GM18873 (cell line): ENCODE measurements around the gene TMEM59L.

Source experiments
- ATAC-seq: cut with Tn5 transposase; IDR thresholded peaks from one replicate; pipeline ENCODE4 v1.9.1; 2021; ENCODE audit warnings: mild to moderate bottlenecking, moderate library complexity, moderate number of reproducible peaks; ENCODE audit not compliant: unreplicated experiment, low FRiP score

Gene TMEM59L

DNA sequence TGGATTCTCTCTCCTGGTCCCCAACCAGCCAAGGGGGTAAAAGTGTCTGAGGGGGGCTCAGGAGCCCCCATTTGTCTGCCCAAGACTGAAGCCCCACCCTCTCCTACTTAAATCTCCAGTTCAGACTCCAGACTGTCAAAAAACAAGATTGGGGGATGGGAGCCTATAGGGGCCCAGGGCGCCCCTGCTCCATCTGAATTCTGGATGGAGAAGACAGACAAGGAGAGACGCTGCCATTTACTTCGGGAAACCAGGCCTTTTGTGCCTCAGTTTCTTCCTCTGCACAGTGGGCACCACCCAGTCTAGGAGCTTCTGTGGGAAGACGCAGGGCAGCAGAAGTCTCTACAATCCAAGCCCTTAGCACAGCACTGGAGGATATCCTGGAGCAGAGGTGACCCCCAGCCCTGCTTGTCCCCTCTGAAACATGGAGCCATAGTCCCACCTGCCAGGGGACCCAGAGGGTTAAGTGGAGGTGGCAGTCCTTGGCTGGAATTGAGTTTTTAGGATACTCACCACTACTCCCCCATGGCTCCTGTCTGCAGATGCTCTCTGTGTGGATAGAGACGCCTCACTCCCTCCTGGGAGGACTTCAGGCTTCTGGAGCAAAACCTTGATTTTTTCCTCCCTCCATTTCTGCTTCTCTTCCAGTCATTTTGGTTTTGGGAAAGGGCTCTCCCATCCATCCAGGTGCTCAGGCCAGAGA, 4.4 kb upstream of the TMEM59L start:
- no peak for ATAC-seq

DNA sequence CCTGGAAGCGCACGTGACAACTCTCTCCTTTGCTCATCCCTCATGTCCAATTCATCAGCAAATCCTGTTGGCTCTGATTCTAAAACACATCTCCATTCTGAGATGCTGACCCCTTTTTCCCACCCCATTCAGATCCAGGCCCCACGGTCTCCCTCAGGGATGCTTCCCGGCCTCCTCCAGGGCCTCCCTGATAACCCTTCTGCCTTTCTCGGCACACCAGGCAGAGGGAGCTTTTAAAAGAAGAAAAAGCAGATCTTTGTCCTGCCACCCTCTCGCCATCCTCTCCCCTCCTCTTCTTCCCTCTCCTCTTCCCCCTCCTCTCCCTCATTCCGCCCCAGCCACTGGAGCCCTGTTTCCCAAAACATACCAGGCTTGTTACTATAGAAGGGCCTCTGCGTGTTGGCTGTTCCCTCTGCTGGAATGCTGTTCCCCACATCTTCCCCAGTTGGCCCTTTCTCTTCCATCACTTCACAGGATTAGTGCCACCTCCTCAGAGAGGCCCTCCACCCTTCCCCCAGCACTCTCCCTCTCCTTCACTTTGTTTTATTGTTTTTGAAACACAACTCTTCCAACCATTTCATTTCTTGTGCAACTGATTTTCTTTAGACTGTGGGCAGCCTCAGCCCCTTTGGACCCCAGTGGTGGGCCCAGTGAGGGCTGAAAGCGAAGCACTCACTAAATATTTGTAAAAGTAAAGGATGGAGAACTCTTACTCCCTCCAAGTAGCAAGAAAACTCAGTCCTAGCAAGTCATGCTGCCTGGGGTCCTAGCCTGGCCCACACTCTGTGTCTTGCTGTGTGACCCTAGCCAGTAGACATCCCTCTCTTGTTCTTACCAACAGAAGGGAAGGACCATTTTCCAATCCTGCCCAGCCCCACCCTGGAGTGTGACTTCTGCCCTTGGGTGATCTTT, 3.6 kb upstream of the TMEM59L start:
- no peak for ATAC-seq

DNA sequence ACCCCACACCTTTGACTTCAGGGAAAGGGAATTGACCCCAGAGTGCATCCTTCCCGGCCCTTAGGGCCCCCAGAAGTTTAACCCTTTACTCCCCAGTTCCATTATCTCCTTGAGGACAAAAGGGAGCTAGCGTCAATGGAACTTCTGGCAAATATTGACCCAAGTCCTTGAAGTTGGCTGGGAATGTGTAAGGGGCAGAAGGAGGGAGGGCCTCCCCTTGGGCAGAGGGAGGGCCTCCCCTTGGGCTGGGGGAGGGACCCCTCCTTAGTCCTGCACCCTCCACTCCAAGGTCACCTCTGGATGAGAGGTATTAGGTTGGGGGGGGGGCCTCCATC, 3.0 kb upstream of the TMEM59L start:
- ATAC-seq, result no peak

DNA sequence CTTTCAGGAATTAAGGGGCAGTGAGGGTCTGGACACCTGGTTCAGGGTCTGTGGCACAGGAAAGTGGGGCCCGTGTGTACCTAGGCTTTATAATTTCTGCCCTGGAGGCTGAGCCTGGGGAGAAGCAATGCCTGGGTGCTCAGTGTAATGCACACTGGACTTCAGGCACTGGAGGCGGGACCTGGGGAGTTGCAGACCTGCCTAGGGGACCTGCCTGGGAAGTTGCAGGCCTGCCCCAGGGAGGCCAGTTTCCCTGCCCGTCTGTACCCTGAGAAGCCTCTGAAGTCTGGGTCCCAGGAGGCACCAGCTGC, 2.5 kb upstream of the TMEM59L start:
- no peak for ATAC-seq

DNA sequence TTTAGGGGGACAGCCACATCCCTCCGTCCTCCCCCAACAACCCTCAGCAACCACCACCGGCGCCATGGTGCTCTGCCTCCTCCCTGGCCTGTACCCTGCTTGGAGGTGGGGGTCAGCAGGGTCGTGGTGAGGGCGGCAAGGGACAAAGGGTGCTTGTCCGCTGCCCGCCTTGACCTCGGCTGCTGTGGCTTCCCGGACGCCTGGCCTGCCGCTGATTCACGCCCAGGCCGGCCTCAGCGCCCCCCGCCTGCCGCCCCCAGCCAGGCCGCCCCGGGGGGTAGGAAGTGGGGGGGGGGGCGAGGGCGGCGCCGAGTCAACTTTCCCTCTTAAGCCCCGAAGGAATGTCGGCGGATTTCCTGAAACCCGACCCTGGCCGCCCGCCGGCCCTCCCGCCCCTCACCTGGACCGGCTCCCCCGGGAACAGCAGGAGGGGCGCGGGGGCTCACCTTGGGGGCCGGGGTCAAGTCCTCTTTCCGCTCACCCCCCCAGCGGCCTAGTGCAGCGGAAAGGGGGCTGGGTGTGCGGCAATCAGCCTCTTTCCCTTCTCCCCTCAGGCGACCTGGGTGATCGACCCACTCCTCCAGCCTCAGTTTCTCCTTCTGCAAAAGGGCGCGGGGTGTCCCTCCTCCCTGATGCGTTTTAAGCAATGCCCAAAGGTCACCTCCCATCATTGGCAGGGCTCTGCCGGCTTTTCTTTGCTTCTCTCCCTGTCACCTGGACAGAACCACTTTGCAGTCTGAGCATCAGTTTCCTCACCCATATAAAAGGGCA, 1.9 kb upstream of the TMEM59L start:
- no peak for ATAC-seq

DNA sequence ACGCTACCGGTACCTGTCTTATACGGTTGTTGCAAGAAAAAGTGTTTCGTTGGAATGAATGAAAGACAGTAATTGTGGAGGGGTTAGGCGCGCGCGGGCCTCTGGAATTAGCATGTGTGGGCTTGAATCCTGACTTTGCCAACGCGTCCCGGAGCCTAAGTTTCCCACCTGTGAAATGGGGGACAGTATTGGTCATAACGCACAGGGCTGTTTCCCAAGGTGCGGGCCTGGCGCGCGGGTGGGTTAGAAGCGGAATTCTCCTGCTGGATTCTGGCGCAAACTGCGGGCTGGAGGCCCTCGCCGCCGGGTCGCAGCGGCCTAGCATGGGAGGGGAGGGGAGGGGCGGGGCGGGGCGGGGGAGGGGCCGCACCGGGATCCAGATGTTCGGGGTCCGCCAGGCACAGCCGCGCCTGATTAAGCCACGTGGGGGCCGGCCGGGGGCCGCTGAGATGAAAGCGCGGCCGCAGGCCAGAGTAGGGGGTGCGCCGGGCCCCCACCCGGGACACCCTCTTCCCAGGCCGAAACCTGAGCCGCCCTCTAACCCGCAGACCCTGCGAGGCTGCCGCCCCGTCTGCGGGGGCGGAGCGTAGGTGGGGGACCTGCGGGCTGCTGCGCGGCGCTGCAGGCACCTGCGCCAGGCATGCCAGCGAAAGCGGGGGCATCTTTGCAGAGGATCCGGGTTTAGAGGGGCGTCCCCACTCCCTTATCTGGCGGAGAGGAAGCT, 1.2 kb upstream of the TMEM59L start:
- ATAC-seq, result no peak

DNA sequence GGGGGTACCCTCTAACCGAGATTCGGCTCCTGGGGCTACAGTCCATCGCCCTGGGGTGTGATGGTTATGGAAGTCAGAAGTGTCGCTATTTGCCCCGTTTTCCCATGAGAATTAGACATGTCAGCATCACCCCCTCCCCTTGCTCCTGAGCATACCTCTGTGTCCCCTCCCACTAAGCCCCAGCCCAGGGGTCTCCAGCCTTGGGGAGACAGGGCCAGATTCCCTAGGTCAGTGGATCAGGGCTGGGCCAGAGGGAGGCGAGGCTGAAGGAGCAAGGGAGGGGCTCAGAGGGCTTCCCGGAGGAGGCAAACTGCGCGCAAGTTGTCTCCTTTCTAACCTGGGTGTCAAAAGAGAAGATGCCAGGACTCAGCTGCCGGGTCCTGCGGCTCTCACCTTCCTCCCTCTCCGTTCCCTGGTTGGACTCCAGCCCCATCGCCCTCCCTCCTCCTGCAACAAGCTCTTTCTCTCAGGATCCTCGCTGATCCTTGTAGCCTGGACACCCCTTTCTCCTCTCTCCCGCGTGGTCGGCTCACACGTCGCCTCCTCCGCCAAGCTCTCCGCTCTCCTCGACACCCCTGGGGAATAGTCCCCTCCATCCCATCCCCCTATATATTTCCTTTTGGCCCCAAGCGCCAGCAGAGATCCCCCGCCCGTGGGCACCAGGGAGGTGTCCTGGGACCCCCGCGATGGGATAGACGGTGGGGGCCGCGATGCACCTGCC, 459 bp upstream of the TMEM59L start:
- no peak for ATAC-seq

DNA sequence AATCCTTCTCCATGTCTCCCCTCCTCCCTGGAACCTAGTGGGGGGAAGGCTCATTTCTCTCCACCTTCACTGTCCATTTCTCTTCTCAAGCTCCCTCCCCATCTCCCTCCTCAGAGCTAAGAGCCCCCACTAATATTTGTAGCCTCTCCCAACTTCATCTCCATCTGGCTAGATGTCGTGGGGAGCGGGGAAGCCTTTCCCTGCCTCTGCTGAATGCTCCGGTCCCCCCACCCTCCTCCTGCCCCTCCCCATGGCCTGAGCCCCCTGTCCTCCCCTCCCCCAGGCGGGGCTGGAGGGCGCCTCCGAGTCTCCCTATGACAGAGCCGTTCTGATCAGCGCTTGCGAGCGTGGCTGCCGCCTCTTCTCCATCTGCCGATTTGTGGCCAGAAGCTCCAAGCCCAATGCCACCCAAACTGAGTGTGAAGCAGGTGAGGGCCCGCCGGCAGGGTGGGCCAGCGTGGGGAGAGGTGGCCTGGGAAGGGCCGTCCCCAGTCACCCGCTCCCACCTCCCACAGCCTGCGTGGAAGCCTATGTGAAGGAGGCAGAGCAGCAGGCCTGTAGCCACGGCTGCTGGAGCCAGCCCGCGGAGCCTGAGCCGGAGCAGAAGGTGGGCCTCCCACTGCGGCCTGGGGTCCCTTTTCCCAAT, 1.0 kb downstream of the TMEM59L start:
- ATAC-seq, result no peak

DNA sequence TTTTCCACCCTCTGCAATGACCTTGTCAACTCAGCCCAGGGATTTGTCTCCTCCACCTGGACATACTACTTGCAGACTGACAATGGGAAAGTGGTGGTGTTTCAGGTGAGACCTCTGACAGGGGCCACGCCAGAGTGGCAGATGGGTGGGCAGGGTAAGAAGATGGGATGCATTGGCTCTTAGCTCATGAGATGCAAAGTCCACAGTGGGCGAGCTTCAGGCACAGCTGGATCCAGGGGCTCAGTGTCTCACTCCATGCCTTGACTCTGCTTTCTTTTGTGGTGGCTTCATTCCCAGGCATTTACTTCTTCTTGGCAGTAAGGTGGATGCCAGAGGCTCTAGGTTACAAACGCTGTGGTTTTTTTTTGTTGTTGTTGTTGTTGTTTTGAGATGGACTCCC, 3.4 kb downstream of the TMEM59L start:
- ATAC-seq, result no peak

DNA sequence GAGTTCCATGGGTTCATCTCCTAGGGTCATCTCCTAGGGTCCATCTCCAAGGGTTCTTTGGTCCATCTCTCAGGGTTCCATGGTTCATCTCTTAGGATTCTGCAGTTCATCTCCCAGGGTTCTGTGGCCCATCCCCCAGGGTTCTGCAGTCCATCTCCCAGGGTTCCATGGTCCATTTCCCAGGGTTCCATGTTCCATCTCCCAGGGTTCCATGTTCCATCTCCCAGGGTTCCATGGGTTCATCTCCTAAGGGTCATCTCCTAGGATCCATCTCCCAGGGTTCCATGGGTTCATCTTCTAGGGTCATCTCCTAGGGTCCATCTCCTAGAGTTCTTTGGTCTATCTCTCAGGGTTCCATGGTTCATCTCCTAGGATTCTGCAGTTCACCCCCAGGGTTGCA, 4.9 kb downstream of the TMEM59L start:
- no peak for ATAC-seq

DNA sequence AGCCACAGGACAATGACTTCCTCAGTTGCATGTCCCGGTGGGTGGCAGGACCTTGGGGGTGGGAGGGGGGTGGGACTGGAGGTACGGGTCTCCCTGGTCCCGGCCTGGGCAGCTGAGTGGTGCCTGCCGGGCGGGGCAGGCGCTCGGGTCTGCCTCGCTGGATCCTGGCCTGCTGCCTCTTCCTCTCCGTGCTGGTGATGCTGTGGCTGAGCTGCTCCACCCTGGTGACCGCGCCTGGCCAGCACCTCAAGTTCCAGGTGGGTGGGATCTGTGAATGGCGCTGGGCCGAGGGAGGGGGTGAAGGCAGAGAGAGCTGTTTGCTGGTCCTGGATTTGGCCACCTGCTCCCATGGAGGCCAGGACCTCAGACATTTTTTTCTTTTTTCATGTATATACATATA, 5.6 kb downstream of the TMEM59L start:
- ATAC-seq, result no peak

DNA sequence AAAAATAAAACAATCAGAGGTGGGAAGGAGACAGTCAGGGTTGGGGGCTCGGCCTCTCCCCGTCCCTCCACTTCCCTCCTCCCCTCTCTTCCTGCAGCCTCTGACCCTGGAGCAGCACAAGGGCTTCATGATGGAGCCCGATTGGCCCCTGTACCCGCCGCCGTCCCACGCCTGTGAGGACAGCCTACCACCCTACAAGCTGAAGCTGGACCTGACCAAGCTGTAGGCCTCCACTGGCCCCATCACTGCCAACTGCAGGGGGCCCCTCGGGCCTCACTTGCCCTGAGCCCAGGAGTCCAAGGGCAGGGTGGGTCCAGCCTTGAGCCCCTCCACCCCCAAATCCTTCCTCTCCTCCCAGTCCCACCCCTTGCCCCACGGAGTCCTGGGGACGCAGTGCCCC, 7.6 kb downstream of the TMEM59L start:
- ATAC-seq, result no peak

DNA sequence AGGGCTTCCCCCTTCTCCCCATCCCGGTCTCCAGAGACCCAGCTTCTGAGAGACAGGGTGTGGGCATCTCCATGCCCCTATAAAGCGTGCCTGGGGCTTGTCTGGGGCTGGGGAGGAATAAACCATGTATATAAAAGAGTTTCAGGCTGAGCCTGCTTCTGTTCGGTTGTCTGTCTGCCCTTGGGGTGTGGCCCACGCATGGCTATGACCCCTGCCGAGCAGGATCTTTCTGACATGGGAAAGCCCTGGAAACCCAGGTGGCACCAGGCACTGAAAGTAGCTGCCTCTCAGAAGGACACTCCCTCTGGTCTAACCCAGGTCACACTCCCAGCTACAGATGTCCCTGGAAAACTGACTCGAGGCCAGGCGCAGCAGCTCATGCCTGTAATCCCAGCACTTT, 8.2 kb downstream of the TMEM59L start:
- ATAC-seq, result no peak

DNA sequence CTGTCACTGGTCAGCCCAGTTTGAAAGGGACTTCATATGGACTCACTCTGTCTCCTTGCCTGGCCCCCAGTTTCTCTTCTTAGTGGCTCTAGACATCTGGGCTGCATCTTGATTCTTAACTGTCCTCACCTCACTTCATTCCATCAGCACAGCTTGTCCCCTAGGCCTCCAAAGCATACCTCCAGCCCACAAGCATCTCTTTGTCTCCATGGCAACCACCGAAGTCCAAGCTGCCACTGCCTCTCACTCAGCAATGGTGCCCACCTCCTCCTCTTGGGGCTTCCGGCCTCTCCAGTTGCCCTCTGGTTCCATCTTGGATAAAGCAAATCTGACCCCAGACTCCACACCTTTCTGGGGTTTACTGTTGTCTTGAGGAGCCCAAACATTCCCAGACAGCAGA, 14.2 kb downstream of the TMEM59L start:
- ATAC-seq, result no peak

DNA sequence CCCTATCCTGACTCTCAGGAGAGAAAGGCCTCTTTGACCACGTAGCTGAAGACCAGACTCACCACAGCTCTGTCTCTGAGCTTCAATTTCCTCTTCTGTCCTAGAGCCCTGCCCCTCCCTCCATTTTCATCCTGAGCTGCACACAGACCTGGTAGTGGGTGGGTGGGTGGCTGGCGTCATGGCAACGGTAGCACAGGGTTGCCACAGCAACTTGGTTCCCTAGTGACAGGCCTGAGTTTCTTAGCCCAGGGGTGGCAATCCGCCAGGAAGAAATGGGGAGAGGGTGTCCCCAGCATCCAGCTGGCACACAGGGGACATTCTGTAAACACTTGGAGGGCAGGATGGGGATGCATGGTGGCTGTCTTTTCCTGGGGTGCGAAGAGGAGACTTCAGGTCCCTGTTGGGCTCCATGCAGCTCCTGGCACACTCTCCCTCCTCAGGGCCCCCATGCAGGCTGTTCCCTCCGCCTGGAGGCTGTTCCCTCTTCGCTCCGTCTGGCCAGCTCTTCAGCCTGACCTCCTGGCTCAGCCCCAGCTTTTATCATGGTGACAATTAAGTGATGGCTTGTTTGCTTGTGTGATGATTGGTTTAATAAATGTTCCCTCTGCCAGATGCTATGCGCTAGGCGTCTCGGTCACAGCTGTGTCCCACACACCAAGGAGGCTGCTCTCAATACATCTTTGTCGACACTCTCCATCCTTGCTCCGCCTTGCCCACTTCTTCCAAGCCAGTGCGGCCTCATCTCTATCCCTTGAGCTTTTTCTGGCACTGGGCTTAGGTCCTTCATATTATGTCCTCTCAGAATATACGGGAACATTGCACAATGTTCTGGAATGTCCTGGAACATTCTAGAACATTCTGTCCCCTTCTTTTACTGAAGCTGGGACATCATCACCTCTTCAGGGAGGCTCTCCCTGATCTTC, 16.8 kb downstream of the TMEM59L start:
- ATAC-seq, result no peak

DNA sequence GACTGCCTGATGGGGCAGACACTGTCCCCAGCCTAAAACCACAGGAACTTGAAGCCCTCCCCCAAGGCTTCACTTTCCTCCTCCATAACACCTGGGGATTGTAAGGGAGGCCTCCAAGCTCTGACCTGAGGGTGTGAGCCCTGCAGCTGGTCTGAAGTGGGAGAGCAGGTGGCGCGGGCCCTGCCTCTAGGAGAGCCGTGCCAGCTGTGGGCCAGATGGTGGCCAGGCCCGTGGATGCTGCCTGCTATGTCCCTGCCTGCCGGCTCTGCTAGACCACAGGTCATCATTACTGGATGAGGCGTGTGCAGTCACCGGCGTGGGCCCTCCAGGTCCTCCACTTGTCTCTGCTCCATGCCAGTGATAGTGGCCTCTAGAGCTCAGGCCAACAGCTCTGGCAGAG, 20.7 kb downstream of the TMEM59L start:
- no peak for ATAC-seq

DNA sequence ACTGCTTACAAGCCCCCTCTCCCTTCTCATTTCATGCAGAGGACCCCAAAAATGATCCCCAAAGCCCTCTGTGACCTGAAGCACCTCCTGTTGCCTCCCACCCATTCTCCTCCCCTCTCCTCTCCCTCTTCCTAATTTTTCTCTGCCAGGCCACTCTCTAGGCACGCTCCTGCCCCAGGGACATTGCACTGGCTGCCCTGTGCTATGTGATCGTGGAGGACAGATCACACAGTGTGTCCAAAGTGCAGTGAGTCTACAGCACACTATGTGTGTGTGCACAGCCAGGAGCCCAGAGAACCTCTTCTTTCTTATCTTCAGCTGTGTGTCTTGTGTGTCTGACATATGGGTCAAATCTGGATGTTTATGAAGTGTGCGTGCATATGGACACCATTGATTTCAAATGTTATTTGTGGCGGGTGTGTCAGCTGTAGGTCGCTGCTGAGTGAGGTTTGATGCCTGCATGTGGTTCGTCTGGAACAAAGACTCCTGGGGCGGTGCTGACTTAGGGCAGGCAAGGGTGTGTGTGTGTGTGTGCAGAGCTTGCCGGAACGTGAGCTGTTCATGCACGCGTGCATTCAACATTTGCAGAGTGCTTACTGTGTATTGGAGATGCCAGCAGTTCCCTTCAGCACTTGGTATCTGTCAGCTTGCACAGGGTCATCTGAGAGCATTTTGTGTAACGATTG, 22.1 kb downstream of the TMEM59L start:
- no peak for ATAC-seq

DNA sequence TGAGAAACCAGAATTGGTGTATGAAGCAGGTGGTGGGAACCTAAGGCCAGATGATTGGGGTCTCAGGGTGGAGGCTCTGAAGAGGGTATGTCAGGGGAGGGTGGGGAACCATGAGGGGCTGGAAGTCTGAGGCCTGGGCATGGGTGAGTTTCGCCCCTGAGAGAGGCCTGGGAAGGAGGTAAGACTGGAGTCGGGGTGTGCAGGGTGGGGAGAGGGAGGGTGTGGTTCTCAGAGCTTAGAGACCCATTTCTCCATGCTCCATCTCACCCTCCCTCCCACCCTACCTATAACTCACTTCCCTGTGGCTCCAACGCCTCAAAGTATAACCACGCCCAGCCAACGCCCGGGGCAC, 23.1 kb downstream of the TMEM59L start:
- ATAC-seq, result no peak
